Skeletal muscle tissue (tissue), 4 donors: ENCODE measurements around the gene POLR3K. TPM values are rescaled to one million over a fixed set of nuclear protein-coding genes. Genes with fewer than 3 reads are reported as not detected.
A peak's percentile ranks its signal among the peaks of the same experiment; 100 is the strongest.

Experiments used
- H3K27ac ChIP-seq: one replicate; pipeline ENCODE4 v1.7.0; 2013; ENCODE audit warnings: mild to moderate bottlenecking, low read depth, low read length, inconsistent platforms
- H3K27me3 ChIP-seq, 3 donors: one replicate each; pipeline ENCODE4 v1.7.0; 2013; ENCODE audit warnings: low read length in 3 of 3; ENCODE audit not compliant: control insufficient read depth in 3 of 3, insufficient read depth in 3 of 3
- H3K36me3 ChIP-seq, 3 donors: one replicate each; pipeline ENCODE4 v1.7.0; 2013; ENCODE audit warnings: low read length in 3 of 3; ENCODE audit not compliant: control insufficient read depth in 3 of 3, insufficient read depth in 3 of 3
- H3K4me1 ChIP-seq, 3 donors: one replicate each; pipeline ENCODE4 v1.7.0; 2013; ENCODE audit warnings: low read length in 3 of 3, mild to moderate bottlenecking in 3 of 3; ENCODE audit not compliant: control insufficient read depth in 3 of 3, insufficient read depth in 3 of 3
- H3K4me3 ChIP-seq, 3 donors: one replicate each; pipeline ENCODE4 v1.7.0; 2013; ENCODE audit warnings: low read length in 3 of 3
- H3K9ac ChIP-seq, 3 donors: one replicate each; pipeline ENCODE4 v1.7.0; 2013; ENCODE audit warnings: low read length in 3 of 3, mild to moderate bottlenecking in 3 of 3, moderate library complexity in 2 of 3, low read depth in 1 of 3
- H3K9me3 ChIP-seq, 3 donors: one replicate each; pipeline ENCODE4 v1.7.0; 2013; ENCODE audit warnings: low read length in 3 of 3; ENCODE audit not compliant: control insufficient read depth in 3 of 3
- total RNA-seq: library from RNA; depleted of rRNA; stranded (reverse); fragments of >200 nt; gene quantifications from one replicate; pipeline ENCODE4 v1.2.3, GENCODE V29; 2014
- donor health status: Osteomylitis.

POLR3K gene
- total RNA-seq, 1 donor from 2014 or later: 4.2 TPM

DNA sequence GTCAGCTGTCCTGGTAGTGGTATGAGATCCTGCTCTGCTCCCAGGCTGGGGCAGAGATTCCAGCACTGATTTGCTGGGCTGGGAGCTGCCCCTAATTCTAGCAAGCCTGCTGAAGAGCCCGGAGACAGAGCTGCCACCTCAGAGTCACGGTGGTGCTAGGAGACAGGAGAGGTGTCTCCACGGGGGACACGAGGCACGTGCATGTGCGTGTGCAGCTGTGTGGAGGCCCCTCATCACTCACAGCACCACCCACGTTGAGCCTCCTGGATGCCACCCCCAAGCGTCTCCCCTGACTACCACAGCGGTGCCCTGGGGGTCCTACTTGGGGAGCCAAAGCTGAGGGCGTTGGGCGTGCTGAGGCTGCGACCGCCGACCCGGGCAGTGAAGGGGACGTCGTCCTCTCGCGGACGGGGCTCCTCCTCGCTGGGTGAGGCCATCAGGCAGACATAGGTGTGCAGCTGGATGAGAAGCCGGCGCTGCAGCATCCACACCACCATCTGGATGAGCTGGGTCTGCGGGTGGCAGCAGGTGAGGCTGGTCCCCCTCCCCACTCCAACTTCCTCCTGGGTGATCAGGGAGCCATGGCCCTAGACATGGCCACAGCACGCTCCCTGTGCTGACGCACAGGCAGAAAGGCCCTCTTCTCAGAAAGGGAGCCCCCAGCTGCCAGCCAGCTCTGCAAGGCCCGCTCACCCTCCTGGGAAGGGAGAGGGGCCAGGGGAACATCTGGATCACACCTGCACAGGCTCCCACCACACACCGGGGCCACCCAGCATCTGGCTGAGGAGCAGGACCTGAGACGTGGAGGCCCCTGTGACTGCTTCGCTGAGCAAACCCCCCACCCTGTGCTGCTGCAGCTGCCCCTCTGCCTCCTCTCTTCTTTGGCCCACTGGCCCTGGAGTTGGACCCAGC, 36.2 kb upstream of the POLR3K start:
- no peaks in the 10 kb centered on the region for H3K27me3 ChIP-seq
- peaks cover 46 to 54% (median 47%) of the 10 kb centered on the region in 3 donors for H3K36me3 ChIP-seq
- no peaks in the 10 kb centered on the region for H3K9me3 ChIP-seq
- H3K9ac ChIP-seq: no peak overlapping the region
- peaks cover 17 to 40% (median 32%) of the 10 kb centered on the region in 3 donors for H3K4me1 ChIP-seq
- no peak overlapping the region for H3K27ac ChIP-seq
- H3K4me3 ChIP-seq: no peak overlapping the region

DNA sequence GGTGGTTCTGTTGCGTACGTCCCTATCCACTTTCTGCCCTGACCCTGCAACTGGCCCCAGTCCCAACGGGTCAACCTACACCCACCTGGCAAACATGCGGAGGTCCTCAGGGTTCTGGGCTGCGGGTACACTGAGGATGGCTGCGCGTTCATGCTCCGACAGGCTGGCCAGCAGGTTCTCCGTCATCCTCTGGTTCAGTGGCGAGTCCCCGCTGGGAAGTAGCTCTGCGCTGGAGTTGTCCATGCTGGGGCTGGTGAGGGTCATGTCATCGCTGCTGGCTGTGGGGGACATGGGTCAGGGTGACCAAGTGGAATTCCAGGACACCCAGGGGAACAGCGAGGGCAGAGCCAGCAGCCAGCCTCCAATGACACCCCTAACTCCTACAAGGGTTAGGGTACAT, 35.2 kb upstream of the POLR3K start:
- peaks cover 51 to 56% (median 54%) of the 10 kb centered on the region in 3 donors for H3K36me3 ChIP-seq

DNA sequence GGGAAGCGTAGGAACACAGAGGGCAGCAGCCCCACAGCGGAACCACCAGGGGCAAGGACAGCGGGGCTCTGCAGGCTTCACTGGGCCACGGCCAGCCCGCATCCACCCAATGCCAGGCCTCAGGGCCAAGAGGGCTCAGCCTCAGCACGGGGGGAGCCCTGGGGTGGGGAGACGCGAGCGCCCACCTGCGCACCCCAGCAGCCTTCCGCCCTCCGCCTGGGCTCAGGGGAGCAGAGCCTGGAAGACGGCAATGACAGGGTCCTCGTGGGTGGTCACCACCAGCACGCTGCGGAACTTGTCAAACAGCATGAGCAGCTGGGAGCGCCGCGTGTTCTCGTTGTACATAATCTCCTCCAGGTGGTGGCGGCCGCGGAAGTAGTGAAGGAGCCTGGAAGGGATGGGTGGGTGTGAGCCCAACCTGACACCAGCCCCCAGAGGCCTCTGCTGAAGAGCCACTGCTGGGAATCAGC, 33.1 kb upstream of the POLR3K start:
- peaks cover 51 to 60% (median 56%) of the 10 kb centered on the region in 3 donors for H3K36me3 ChIP-seq
- H3K27ac ChIP-seq: no peak overlapping the region

More for the DNA sequence above, 35.2 kb upstream of the POLR3K start:
- H3K4me3 ChIP-seq: no peak overlapping the region
- H3K4me1 ChIP-seq: peaks cover 27 to 46% (median 42%) of the 10 kb centered on the region in 3 donors
- no peak overlapping the region for H3K27ac ChIP-seq
- no peak overlapping the region for H3K9ac ChIP-seq
- H3K27me3 ChIP-seq: no peaks in the 10 kb centered on the region
- no peaks in the 10 kb centered on the region for H3K9me3 ChIP-seq

DNA sequence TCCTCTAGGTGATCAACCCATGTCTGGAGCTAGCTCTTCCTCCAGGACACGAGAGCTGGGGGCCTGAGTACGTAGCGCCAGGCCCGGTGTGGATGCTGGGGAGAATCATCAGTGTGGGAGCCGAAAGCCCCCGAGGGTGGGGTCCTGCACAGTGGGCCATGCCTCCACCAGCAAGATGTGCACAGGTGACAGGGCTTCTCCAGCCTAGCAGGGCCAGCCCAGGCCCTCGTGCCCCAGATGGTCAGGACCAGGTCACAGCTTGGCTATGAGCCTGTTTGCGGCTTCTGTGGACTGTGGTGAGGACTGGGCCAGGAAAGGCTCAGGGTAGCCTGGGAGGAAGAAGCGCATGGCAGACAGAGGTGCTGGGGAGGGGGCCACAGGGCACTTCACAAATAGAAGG, 32.5 kb upstream of the POLR3K start:
- H3K9ac ChIP-seq: peak overlapping the region in 2 of 3 donors; percentile 20 to 71
- no peaks in the 10 kb centered on the region for H3K9me3 ChIP-seq
- no peaks in the 10 kb centered on the region for H3K27me3 ChIP-seq
- H3K27ac ChIP-seq: no peak overlapping the region
- H3K4me3 ChIP-seq: no peak overlapping the region
- H3K4me1 ChIP-seq: peaks cover 18 to 27% (median 25%) of the 10 kb centered on the region in 3 donors
- peaks cover 51 to 61% (median 59%) of the 10 kb centered on the region in 3 donors for H3K36me3 ChIP-seq

More for the DNA sequence above, 33.1 kb upstream of the POLR3K start:
- no peaks in the 10 kb centered on the region for H3K27me3 ChIP-seq
- H3K9me3 ChIP-seq: no peaks in the 10 kb centered on the region
- no peak overlapping the region for H3K4me3 ChIP-seq
- H3K9ac ChIP-seq: no peak overlapping the region
- peaks cover 22 to 30% (median 29%) of the 10 kb centered on the region in 3 donors for H3K4me1 ChIP-seq

DNA sequence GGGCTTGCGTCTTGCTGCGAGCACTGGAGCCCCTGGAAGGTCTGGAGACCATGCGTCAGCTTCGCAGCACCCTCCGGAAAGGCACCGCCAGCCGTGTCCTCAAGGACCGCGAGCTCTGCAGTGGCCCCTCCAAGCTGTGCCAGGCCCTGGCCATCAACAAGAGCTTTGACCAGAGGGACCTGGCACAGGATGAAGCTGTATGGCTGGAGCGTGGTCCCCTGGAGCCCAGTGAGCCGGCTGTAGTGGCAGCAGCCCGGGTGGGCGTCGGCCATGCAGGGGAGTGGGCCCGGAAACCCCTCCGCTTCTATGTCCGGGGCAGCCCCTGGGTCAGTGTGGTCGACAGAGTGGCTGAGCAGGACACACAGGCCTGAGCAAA, 32.0 kb upstream of the POLR3K start:
- Histone ChIP-seq H3K27ac (peak overlapping the region; percentile 73), H3K9ac (peak overlapping the region in 2 of 3 donors; percentile 12 to 71), H3K9me3 (no peaks in the 10 kb centered on the region), H3K4me3 (peak overlapping the region in 1 of 3 donors; percentile 45), H3K4me1 (peaks cover 18 to 29% (median 25%) of the 10 kb centered on the region in 3 donors), H3K36me3 (peaks cover 52 to 63% (median 61%) of the 10 kb centered on the region in 3 donors), H3K27me3 (no peaks in the 10 kb centered on the region)

DNA sequence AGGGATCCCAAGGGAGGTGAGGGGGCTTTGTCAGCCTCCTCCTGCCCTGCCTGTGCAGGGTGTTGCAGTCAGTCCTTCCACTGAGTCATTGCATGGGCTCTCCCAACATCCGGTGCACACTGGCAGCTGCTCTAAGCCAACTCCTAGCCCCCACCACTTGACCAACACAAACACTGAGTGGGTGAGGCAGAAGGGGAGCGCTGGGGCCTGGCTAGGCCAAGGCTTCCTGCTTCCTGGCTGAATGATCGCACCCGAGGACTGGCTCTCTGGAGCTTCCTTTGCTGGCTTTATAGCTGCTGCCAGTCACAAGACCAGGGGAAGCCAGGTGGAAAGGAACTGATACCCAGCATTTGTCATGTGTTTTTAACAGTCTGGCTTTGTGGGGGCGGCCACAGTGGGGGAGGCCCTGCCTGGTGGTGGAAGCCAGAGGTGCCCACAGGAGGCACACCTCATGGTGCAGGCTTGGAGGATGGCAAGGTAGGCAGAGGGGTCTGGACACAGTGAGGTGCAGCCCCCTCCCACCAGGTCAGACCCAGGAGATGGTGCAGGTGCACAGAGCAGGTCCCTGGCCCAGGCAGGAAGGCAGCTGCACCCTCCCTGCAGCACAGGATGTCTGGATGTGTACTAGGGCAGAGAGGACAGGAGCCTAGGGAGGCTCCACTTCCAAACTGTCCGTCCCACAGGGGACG, 31.5 kb upstream of the POLR3K start:
- peaks cover 52 to 62% (median 56%) of the 10 kb centered on the region in 3 donors for H3K36me3 ChIP-seq
- no peaks in the 10 kb centered on the region for H3K27me3 ChIP-seq
- H3K4me3 ChIP-seq: peak overlapping the region in 1 of 3 donors; percentile 45
- H3K27ac ChIP-seq: peak overlapping the region; percentile 73
- H3K9me3 ChIP-seq: no peaks in the 10 kb centered on the region
- H3K9ac ChIP-seq: peak overlapping the region in 2 of 3 donors; percentile 12 to 71
- H3K4me1 ChIP-seq: peaks cover 18 to 32% (median 27%) of the 10 kb centered on the region in 3 donors

DNA sequence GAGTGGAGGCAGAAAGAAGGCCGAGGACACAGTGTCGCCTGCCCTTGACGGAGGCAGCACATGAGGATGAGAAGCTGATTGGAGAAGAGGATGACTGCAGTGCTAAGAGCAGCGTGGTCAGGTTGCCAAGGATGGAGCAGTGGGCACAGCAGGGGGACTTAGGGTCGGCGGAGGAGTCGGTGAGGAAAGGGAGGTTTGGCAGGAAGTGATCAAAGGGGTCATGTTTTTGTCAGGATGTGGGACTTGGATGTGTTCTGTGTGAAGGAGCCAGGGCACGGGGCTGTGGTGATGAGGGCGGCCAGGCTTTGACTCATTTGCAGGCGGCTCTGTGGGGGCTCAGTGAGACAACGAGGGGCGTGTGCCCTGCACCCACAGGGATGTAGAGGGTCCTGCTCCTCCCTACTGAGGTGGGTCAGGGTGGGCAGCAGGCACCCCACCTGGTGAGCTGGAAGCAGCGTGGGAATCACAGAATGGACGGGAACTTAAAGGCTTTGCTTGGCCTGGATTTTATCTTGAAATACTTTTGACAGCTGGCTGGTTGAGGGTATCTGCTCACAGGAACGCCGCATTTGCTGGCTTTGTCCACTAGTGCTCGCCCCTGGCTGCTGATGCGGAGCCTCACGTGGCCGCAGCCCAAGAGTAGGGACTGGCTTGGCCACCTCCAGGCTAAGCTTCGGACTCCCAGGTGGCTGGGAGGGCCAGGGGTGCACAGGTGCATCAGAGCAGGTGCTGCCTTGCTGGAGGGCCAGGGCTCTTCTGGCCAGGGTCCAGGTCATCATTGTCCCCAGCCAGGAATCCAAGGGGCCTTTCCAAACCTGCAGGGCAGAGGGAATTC, 30.6 kb upstream of the POLR3K start:
- Histone ChIP-seq H3K4me1 (peaks cover 21 to 41% (median 35%) of the 10 kb centered on the region in 3 donors), H3K9ac (peak overlapping the region in 1 of 3 donors; percentile 71), H3K27me3 (no peaks in the 10 kb centered on the region)

DNA sequence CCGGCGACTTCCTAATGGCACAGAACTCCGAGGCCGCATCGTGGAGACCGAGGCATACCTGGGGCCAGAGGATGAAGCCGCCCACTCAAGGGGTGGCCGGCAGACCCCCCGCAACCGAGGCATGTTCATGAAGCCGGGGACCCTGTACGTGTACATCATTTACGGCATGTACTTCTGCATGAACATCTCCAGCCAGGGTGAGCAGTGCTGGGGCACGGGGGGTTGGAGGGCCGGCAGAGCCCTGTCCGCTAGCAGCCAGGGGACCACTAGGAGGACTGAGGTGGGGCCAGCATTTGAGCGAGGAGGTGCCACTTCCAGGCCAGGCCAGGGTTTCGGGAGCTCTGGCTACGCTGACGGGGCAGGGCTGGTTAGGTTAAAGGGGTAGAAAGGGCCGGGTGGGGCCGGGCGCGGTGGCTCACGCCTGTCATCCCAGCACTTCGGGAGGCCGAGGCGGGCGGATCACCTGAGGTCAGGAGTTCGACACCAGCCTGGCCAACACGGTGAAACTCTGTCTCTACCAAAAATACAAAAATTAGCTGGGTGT, 29.7 kb upstream of the POLR3K start:
- H3K9me3 ChIP-seq: no peaks in the 10 kb centered on the region
- H3K27ac ChIP-seq: no peak overlapping the region
- peaks cover 39 to 53% (median 40%) of the 10 kb centered on the region in 3 donors for H3K36me3 ChIP-seq
- peaks cover 26 to 46% (median 43%) of the 10 kb centered on the region in 3 donors for H3K4me1 ChIP-seq
- H3K27me3 ChIP-seq: no peaks in the 10 kb centered on the region
- H3K4me3 ChIP-seq: no peak overlapping the region
- no peak overlapping the region for H3K9ac ChIP-seq

More for the DNA sequence above, 30.6 kb upstream of the POLR3K start:
- Histone ChIP-seq H3K27ac (peak overlapping the region; percentile 73), H3K4me3 (no peak overlapping the region), H3K9me3 (no peaks in the 10 kb centered on the region), H3K36me3 (peaks cover 47 to 61% (median 48%) of the 10 kb centered on the region in 3 donors)
